ENCODE measurements around the gene ADAMTSL1.

DNA sequence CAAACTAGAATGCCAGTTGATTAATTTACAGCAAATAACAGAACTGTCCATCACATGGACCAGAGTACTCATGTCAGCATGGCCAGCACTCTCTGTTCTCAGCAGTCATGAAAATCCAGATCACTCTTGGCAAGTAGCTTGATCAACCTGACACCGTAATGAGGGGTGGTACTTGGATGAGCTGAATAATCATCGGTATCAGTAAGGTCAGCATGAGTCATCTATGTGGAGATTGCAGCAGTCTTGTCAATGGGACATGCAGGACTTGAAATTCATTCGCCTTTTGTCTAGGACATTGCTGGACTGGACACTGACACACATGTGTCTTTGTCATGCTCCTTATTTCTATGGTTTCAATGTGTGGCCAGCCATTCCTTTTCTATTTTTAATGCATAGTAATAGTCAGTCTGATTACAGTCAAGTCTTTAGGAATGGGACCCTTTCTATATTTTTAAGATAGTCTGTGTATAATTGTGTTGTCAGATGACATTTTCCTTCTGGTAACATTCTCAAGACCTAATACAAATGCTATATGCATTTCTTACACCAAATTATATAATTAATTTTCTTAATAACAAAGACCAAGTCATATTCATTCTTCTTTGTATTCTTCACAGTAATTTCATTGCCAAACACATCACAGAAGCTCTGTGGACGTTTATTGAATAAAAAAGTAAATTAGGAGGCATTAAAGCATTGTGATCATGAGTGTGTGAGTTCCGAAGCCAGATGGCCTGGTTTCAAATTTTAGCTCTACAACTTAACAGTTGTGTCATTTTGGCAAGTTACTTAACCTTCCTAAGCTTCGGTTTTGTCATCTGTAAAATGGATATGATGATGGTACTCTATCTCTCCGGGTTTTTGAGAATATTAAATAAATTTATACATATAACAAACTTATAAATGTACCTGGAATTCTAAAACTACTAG is 57.4 kb downstream of the ADAMTSL1 start:
- TF ChIP-seq, protein P1, sequence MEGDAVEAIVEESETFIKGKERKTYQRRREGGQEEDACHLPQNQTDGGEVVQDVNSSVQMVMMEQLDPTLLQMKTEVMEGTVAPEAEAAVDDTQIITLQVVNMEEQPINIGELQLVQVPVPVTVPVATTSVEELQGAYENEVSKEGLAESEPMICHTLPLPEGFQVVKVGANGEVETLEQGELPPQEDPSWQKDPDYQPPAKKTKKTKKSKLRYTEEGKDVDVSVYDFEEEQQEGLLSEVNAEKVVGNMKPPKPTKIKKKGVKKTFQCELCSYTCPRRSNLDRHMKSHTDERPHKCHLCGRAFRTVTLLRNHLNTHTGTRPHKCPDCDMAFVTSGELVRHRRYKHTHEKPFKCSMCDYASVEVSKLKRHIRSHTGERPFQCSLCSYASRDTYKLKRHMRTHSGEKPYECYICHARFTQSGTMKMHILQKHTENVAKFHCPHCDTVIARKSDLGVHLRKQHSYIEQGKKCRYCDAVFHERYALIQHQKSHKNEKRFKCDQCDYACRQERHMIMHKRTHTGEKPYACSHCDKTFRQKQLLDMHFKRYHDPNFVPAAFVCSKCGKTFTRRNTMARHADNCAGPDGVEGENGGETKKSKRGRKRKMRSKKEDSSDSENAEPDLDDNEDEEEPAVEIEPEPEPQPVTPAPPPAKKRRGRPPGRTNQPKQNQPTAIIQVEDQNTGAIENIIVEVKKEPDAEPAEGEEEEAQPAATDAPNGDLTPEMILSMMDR (conservative IDR thresholded peaks at IDR 0.05 in 1 of 2, IDR thresholded peaks at IDR 0.05 in 1 of 2; ENCODE audit: extremely low read depth in 1 of 2, insufficient read depth in 1 of 2, low read depth in 1 of 2, low read length in 2 of 2): no peak
- TF ChIP-seq EZH2 (IDR thresholded peaks at IDR 0.05; ENCODE audit: borderline replicate concordance, low read length): no peak

All from mammary epithelial cell (primary cell).